ENCODE measurements around the gene OGFOD3.

GRCh38 chr17:82447876-82448275 is 29.5 kb upstream of the OGFOD3 start:
- TF ChIP-seq EZH2 (IDR thresholded peaks at IDR 0.05; ENCODE audit: borderline replicate concordance, low read depth, low read length, poor library complexity, severe bottlenecking), result no peak
- TF ChIP-seq, protein P1, sequence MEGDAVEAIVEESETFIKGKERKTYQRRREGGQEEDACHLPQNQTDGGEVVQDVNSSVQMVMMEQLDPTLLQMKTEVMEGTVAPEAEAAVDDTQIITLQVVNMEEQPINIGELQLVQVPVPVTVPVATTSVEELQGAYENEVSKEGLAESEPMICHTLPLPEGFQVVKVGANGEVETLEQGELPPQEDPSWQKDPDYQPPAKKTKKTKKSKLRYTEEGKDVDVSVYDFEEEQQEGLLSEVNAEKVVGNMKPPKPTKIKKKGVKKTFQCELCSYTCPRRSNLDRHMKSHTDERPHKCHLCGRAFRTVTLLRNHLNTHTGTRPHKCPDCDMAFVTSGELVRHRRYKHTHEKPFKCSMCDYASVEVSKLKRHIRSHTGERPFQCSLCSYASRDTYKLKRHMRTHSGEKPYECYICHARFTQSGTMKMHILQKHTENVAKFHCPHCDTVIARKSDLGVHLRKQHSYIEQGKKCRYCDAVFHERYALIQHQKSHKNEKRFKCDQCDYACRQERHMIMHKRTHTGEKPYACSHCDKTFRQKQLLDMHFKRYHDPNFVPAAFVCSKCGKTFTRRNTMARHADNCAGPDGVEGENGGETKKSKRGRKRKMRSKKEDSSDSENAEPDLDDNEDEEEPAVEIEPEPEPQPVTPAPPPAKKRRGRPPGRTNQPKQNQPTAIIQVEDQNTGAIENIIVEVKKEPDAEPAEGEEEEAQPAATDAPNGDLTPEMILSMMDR (conservative IDR thresholded peaks at IDR 0.05; ENCODE audit: low read depth, low read length), result no peak

Measured in A673 (cell line).